ENCODE data around the gene MCFD2. TPM values are rescaled to one million over a fixed set of nuclear protein-coding genes. Genes with fewer than 3 reads are reported as not detected.

MCFD2 gene
- polyA plus RNA-seq, 10 donors: 39.6 to 54.0 (median 47.5) TPM

DNA sequence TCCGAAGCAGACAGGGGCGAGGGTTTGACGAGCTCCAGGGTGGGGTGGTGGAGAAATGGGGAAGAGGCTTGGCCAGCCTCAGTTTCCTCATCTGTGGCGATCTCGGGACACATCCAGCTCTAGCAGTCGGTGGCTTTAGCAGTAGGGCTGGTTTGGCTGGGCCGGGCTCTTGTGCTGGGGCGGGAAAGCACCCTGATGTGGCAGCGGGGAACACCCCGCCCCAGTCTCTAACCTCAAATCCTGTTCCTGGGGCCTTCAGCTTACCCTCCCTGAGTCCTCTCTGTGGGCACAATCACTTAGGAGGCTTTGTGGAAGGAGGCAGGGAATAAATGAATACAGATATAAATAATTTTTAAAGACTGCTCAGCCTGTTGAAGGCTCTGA lies 26.5 kb upstream of the MCFD2 start:
- DNase-seq: peak in 1 of 3 donors; percentile 33

DNA sequence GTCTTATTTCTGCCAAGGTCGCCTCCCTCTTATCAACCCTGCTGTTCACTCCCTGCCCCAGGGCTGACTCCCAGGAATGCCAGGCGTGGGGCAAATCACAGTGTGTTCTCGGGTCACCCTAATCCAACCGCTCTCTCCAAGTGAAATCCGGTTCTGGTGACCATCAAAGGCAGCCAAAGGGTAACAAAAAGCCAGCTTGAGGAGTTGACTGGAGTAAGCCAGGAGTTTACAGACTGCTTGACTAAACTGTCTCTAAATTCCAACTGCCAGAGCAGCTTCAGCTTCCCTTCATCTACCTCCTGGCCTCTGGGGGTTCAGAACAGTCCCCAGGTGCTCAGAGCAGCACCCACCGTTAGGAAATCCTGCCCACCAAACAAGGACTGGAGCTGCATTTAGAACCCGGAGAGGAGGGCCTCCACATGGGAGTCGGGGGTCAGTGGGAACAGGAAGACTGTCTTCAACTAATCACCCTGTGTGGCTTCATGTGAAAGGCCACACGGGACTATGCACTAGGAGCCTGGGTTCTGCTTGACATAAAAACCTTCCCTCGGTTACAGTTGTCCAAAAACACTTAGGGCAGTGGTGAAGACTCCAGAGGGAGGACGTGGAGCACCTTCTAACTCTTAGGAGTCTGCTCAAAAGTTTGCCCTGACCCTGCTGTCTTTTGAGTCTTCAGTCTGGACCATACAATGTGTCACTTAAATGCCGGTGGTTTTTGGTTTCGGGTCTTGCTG lies 24.2 kb upstream of the MCFD2 start:
- DNase-seq: no peak

DNA sequence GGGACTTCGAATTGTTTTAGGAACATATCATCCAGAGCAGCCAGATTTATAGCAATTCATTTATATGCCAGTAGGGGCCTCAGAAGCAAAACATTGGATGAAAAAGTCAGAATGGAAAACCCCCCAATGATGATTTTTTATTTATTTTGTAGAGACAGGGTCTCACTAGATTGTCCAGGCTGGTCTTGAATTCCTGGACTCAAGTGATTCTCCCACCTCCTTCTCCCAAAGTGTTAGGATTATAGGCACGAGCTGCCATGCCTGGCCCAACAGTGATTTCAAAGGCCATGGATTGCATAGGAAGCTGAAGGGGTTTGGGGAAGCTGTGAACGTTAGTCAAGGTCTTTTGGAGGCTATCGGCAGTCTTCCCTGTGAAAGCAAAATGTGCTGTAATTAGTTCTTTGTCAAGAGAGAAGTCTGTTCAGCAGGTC lies 21.9 kb upstream of the MCFD2 start:
- DNase-seq: no peak

- no peak for DNase-seq
Observed at GRCh38 chr2:46936566-46936965, 21.0 kb upstream of the MCFD2 start.

- DNase-seq: no peak
Observed at GRCh38 chr2:46935071-46935470, 19.5 kb upstream of the MCFD2 start.

- no peak for DNase-seq
Observed at GRCh38 chr2:46929612-46930011, 14.0 kb upstream of the MCFD2 start.

DNA sequence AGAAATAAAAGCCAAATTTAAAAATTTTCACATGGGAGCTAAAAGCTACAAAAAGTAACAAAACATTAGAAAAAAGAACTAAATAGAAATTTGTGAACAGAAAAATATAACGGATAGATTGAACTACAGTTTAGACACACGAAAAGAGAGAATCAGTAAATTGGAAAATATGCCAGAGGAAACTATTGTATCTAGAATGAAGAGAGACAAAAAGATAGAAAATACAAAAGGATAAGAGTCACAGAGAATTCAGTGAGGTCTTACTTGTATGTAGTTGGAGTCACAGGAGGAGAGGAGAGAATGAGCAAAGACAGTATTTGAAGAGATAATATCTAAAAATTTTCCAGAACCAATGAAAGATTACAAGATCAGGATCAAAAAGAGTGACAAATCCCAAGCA lies 11.3 kb upstream of the MCFD2 start:
- DNase-seq: no peak

- DNase-seq: no peak
Observed at GRCh38 chr2:46925474-46926351, 10.1 kb upstream of the MCFD2 start.

DNA sequence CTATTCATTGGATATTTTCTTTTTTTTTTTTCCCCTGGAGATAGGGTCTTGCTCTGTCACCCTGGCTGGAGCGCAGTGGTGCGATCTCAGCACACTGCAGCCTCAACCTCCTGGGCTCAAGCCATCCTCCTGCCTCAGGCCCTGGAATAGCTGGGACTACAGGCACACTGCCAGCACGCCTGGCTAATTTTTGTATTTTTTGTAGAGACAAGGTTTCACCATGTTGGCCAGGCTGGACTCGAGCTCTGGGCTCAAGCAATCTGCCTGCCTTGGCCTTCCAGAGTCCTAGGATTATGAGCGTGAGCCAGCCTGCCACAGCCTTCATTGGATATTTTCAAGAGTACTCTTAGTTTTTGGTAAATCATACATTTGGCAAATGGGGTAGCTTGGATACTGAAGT lies 9.0 kb upstream of the MCFD2 start:
- DNase-seq: no peak

GRCh38 chr2:46924038-46924437 lies 8.4 kb upstream of the MCFD2 start:
- no peak for DNase-seq

DNA sequence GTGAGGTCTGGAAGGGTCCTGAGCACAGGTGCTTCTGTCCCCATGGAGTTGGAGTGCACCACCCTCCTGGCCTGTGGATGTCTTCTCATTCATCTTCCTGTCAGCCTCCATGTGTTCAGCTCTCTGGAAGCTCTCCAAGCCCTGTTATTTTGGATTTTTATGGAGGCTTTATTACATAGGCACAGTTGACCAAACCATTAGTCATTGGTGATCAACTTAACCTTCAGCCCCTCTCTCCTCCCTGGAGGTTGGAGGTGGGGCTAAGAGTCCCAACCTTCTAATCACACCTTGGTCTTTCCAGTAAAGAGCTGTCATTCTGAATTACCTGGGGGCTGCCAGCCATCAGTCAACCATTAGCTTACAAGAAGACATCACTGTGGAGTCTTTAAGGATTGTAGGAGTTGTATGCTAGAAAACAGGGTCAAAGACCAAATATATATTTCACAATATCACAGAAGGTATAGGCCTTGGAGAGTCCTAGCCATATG lies 7.5 kb upstream of the MCFD2 start:
- DNase-seq: no peak

DNA sequence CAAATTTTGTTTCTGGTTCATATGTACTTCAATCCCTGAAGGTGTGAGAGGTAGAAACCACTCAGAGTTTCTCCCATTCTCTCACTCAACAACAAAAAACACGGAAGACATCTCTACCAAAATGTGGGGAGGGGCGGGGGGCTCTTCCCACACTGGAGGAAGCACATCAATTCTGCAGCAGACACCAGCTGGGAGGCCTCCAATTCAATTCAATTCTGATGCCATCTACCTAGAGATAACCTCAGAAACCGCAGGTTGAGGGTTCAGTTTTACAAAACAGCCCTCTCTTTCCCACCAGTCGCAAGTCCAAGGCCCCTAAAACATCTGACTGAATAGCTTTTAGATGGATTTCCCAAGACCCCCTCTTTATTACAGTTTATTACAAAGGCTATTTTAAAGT lies 7.0 kb upstream of the MCFD2 start:
- no peak for DNase-seq

- no peak for DNase-seq
Observed at GRCh38 chr2:46921676-46922448, 6.3 kb upstream of the MCFD2 start.

- no peak for DNase-seq
Observed at GRCh38 chr2:46917628-46918027, 2.0 kb upstream of the MCFD2 start.

- peak; percentile 93 to 99 (median 95) for DNase-seq
Observed at GRCh38 chr2:46915811-46916630, 415 bp upstream of the MCFD2 start.

DNA sequence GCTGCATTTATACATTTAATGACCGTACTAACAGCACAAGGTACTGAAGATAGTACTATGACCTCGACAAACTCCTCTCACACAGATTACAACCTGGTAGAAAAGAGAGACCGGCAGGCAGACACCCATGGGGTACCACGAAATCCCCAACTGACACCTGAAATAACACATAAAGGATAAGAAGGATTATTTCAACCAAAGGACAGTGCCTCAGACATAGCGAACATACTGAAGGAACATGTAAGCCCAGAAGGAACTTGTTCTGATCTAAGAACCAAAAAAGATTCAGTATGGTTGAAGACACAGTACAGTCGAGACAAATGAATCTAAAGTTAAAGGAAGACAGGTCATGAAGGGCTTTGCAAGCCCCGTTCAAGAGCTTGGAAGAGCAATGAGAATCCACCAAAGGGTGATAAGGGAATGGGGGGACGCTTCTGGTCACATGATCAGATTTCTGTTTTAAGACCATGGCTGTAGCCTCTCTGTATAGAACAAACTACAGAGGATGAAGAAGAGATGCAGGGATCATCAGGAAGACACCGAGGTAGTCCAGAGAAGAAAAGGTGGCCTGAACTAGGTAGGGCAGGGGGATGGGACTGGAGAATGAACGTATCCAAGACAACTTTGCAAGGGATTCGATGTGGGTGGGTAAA lies 902 bp downstream of the MCFD2 start:
- no peak for DNase-seq

GRCh38 chr2:46913471-46914381 lies 1.9 kb downstream of the MCFD2 start:
- DNase-seq: no peak

DNA sequence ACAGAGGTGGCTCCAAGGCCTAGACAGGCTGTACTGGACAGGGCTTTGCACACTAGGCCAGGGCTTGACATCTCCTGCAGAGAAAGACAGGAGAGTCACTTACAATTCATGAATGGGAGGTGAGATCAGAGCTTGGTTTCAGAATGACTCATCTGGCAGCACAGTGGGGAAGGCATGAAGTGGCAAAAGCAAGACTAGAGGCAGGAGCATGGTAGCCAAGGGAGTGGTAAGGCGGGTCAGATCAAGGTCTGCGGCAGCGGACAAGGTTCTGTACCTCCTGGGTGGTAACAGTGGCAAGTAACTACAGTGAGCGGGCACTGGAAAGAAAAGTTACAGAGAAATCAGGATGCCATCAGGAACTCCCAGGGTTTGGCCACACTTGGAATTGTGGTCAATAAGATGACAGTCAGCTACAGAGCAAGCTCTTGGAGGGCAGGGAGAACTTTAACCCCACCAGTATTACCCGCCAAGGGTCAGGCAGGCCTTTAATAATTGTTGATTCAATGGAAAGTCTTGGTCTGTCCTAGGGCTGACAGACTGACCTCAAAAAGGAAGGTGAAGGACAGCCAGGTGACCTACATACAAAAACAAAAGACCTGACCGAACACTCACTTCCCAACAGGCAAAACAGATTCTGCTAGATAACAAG lies 5.7 kb downstream of the MCFD2 start:
- no peak for DNase-seq

- no peak for DNase-seq
Observed at GRCh38 chr2:46909150-46909549, 6.5 kb downstream of the MCFD2 start.

All from muscle of back (tissue), 11 donors.